Measurements from ENCODE around the gene TNFRSF12A.
A peak's percentile ranks its signal among the peaks of the same experiment; 100 is the strongest.

The TNFRSF12A gene

DNA sequence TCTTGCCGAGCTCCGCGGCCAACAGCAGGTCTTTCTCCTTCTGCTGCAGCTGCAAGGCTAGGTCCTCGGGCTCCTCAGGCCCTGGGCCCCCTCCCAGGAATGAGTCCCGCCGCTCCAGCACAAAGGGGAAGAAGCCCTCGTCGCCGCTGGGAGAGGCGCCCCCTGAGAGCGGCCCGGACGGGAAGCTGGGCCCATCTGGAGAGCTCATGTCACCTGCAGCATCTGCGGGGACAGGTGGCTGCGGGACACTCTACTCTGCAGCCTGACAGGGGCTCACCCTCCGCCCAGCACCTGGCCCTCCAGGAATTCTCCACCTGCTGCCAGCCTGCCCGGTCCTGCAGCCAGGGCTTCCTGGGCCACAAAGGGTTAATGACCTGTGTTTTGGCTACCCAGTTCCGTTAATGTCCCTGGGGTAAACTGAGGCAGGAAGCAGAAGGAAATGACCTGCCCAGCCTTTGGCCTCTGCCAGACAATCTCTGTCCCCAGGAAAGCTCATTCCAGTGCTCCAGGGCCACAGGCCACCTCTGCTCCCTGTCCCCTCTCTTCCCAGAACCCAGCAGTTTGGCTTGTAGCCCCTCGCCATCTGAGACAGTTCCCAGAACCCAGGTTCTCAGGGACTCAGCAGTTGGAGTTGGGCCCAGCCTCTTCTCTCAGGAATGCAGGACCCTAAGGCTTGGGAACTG, 15.3 kb downstream of the TNFRSF12A start:
- H3K9me3 Mint-ChIP-seq, result no peaks in the 10 kb centered on the region
- no peak overlapping the region for H3K27ac Mint-ChIP-seq
- H3K27me3 Mint-ChIP-seq (ENCODE audit: low read depth), result peaks cover 87% of the 10 kb centered on the region
- TF ChIP-seq, protein P1, sequence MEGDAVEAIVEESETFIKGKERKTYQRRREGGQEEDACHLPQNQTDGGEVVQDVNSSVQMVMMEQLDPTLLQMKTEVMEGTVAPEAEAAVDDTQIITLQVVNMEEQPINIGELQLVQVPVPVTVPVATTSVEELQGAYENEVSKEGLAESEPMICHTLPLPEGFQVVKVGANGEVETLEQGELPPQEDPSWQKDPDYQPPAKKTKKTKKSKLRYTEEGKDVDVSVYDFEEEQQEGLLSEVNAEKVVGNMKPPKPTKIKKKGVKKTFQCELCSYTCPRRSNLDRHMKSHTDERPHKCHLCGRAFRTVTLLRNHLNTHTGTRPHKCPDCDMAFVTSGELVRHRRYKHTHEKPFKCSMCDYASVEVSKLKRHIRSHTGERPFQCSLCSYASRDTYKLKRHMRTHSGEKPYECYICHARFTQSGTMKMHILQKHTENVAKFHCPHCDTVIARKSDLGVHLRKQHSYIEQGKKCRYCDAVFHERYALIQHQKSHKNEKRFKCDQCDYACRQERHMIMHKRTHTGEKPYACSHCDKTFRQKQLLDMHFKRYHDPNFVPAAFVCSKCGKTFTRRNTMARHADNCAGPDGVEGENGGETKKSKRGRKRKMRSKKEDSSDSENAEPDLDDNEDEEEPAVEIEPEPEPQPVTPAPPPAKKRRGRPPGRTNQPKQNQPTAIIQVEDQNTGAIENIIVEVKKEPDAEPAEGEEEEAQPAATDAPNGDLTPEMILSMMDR (IDR thresholded peaks at IDR 0.05; ENCODE audit: unreplicated experiment in 3 of 3), result no peak
- H3K36me3 Mint-ChIP-seq (ENCODE audit: low read depth), result no peaks in the 10 kb centered on the region
- H3K4me3 Mint-ChIP-seq, result peak overlapping the region in 1 of 3 experiments; percentile 56
- H3K4me1 Mint-ChIP-seq, result no peaks in the 10 kb centered on the region

DNA sequence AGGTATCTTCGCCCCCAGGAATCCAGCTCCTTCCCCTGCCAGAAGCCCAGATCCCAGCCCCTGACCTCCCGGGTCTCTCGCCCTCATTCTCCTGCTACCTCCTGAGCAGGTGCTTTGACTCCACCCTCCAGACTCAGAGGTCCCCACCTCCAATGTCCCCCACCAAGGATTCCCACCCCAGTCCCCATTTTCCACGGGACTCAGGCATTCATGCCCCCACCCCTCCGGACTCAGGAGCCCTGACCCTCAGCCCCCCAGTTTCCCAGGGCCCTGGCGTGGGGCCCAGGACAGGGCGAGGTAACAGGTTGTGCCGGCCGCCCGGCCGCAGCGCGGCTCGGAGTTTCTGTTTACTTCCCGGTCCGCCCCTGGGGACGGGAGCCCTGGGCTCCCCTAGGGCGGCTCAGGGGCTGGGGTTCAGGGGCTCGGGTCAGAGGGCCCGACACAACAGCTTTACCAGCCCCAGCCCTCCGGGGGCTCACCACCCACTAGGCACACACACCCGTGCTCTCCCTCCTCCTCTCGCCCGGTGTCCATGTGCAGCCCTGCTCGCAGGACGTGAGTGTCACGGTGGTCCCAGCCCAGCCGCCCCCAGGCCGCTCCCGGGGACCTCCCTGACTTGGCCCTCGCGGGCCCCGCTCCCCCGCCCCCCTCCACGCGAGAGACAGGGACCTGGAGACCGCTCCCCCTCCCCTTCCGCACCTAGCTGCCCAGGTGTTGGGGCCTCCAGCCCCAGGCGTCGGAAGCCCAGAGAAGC, 16.0 kb downstream of the TNFRSF12A start:
- no peaks in the 10 kb centered on the region for H3K9me3 Mint-ChIP-seq
- no peak overlapping the region for H3K27ac Mint-ChIP-seq
- H3K27me3 Mint-ChIP-seq (ENCODE audit: low read depth), result peaks cover 93% of the 10 kb centered on the region
- H3K36me3 Mint-ChIP-seq (ENCODE audit: low read depth), result no peaks in the 10 kb centered on the region
- TF ChIP-seq, protein P1 (IDR thresholded peaks at IDR 0.05; ENCODE audit: unreplicated experiment in 3 of 3), result no peak
- H3K4me1 Mint-ChIP-seq, result no peaks in the 10 kb centered on the region
- peak overlapping the region in 1 of 3 experiments; percentile 56 for H3K4me3 Mint-ChIP-seq

DNA sequence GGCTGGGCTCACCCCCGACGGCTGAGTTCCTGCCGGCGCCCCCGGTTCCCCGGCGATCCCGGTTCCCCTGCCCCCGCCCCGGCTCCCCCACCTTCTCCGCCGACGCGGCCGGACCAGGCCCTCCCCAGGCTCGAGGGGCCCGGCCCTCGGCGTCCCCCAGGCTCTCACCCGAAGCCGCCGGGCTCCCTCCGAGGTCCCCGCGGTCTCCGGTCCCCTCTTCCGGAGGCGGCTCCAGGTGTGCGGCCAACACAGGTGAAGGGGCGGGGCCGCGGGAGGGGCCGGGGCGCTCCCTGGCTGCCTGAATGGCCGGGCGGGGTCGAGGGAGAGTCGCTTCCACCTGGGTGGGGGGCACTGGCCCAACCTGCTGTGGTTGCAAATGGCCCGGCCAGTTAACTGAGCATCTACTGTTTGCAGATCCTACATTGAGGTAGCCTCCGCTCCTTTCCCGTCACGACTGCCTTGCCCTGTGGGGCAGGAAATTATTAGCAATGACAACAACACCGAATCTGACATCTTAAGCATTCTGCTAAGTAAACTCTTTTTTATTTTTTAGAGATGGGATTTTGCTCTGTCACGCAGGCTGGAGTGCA, 16.7 kb downstream of the TNFRSF12A start, which contains the start of gene BICDL2:
BICDL2 (minus strand) TSS at position 219 of the 590 bp plus-strand sequence. CDS start 1,448 bp downstream, outside the sequence.
- H3K27ac Mint-ChIP-seq, result no peak within 1 kb of the TSS
- H3K36me3 Mint-ChIP-seq (ENCODE audit: low read depth), result no peaks in the 10 kb centered on the region
- TF ChIP-seq, protein P1 (IDR thresholded peaks at IDR 0.05; ENCODE audit: unreplicated experiment in 3 of 3), result no peak
- peak within 1 kb of the TSS in 1 of 3 experiments; percentile 56 for H3K4me3 Mint-ChIP-seq
- H3K27me3 Mint-ChIP-seq (ENCODE audit: low read depth), result peaks cover 95% of the 10 kb centered on the region
- no peaks in the 10 kb centered on the region for H3K9me3 Mint-ChIP-seq
- H3K4me1 Mint-ChIP-seq, result no peaks in the 10 kb centered on the region

DNA sequence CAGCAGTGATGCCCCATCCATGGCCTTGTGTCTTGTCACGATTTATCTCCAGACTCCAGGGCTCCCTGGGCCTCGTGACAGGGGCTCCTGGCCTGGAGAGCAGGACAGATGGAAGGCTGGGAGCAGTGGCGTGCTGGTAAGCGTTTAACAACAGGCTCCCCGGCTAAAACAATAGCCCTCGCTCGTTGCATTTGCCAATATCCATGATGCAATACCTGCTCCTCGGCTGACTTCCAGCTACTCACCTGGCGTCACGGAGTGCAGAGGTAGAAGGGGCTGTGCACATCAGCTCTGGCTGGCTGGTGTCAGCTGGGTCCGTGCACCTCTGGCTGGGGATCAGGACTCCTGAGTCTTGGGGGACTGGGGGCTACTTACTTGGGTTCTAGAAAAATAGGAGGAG, 18.1 kb downstream of the TNFRSF12A start:
- H3K27me3 Mint-ChIP-seq (ENCODE audit: low read depth), result peaks cover 95% of the 10 kb centered on the region

DNA sequence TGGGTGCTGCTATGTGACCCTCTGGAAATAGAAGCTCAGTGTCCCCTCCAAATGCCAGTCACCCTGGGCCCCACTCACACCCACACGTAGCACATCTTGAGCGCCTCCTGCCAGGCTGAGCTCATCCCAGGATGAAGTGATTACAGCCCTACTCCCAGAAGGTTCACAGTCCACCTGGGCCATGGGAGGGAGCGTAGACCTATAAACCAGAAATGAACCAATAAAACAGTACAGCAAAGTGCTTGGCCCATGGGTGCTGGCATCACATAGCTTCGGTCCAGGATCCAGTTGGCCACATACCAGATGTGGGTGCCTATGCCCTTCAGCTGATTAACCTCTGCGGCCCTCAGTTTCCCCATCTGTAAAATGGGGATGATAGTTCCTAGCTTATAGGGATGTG, 18.7 kb downstream of the TNFRSF12A start:
- no peak overlapping the region for H3K4me3 Mint-ChIP-seq
- H3K9me3 Mint-ChIP-seq, result no peaks in the 10 kb centered on the region
- H3K27ac Mint-ChIP-seq, result no peak overlapping the region
- no peaks in the 10 kb centered on the region for H3K36me3 Mint-ChIP-seq (ENCODE audit: low read depth)
- H3K4me1 Mint-ChIP-seq, result no peaks in the 10 kb centered on the region
- H3K27me3 Mint-ChIP-seq (ENCODE audit: low read depth), result peaks cover 95% of the 10 kb centered on the region
- TF ChIP-seq, protein P1 (IDR thresholded peaks at IDR 0.05; ENCODE audit: unreplicated experiment in 3 of 3), result no peak

More for the DNA sequence above, 18.1 kb downstream of the TNFRSF12A start:
- TF ChIP-seq, protein P1 (IDR thresholded peaks at IDR 0.05; ENCODE audit: unreplicated experiment in 3 of 3), result no peak
- Mint-ChIP-seq H3K9me3 (no peaks in the 10 kb centered on the region), H3K4me1 (no peaks in the 10 kb centered on the region), H3K27ac (no peak overlapping the region), H3K4me3 (no peak overlapping the region), H3K36me3 (ENCODE audit: low read depth) (no peaks in the 10 kb centered on the region)

Measured in nephron (organoid).